HepG2 (cell line): ENCODE measurements around the gene CERS5. TPM values are rescaled to one million over a fixed set of nuclear protein-coding genes. Genes with fewer than 3 reads are reported as not detected.

Experiments used
- ATAC-seq: fragments of 200-7000 bp; cut with Tn5 transposase; 3 replicates; pipeline ENCODE4 v1.9.1; 2020; ENCODE audit warnings: mild to moderate bottlenecking, moderate library complexity
- BruUV-seq: library from RNA; stranded (reverse); fragments of 400-500 nt; replicated peaks from 2 replicates; lab custom pipeline; 2021; lab: Mats Ljungman, UMichigan
- CTCF ChIA-PET: fragments of 300-600 bp; formaldehyde crosslinking; extraction: SDS; loops from one replicate; lab custom pipeline; 2021; ENCODE audit warnings: low total read pairs, inconsistent platforms, low intra/inter-chr PET ratio; lab: Yijun Ruan, JAX
- POLR2A ChIA-PET: fragments of 350-600 bp; sonication (Branson Sonifier 250); formaldehyde crosslinking; loops from one replicate; lab custom pipeline; 2020; ENCODE audit warnings: antibody characterized with exemption, inconsistent platforms; lab: Yijun Ruan, JAX
- DNase-seq: peaks from one replicate; pipeline ENCODE4 v3.0.0-alpha.2; 2015; ENCODE audit warnings: low spot score
- FAIRE-seq: peaks from 3 replicates; lab custom pipeline; 2011; peaks lifted over from hg19 to GRCh38; lab: Jason Lieb, UNC
- H2AFZ ChIP-seq: one replicate; pipeline ENCODE4 v1.6.1; 2011; ENCODE audit warnings: low read length, inconsistent platforms
- H3K27ac ChIP-seq: fragments of 300-600 bp; 3 replicates; pipeline ENCODE4 v1.8.0; 2011; ENCODE audit warnings: mixed run types, mild to moderate bottlenecking, mixed read lengths, low read length, inconsistent platforms; ENCODE audit not compliant: insufficient read depth; ENCODE audit errors: extremely low read length
- H3K27me3 ChIP-seq, 2 experiments: fragments of 200-600 bp in 1 of 2; 2 replicates in 1 of 2; 3 replicates in 1 of 2; pipeline versions ENCODE4 v1.6.0 to v1.8.0; 2011; ENCODE audit warnings: low read length in 2 of 2, mild to moderate bottlenecking in 2 of 2, moderate library complexity in 2 of 2, inconsistent platforms in 1 of 2; ENCODE audit not compliant: insufficient read depth in 2 of 2, control insufficient read depth in 1 of 2
- H3K36me3 ChIP-seq, 2 experiments: fragments of 200-600 bp in 1 of 2; replicated peaks in 1 of 2; 2 replicates in 1 of 2; 3 replicates in 1 of 2; pipeline versions ENCODE4 v1.5.1 to v1.8.0; 2011; ENCODE audit warnings: low read length in 2 of 2, inconsistent platforms in 1 of 2; ENCODE audit not compliant: insufficient read depth in 2 of 2, control insufficient read depth in 1 of 2
- H3K4me1 ChIP-seq: 2 replicates; pipeline ENCODE4 v1.5.1; 2012; ENCODE audit warnings: low read length, inconsistent platforms; ENCODE audit not compliant: insufficient read depth
- H3K4me2 ChIP-seq: 2 replicates; pipeline ENCODE4 v1.6.0; 2011; ENCODE audit warnings: low read depth, low read length, inconsistent platforms
- H3K4me3 ChIP-seq, 3 experiments: fragments of 200-600 bp in 1 of 3; sonication (generic), shearing (Covaris generic) in 1 of 3; replicated peaks in 1 of 3; 2 replicates each; pipeline ENCODE4 v1.5.1; 2011 to 2016; ENCODE audit warnings: low read length in 3 of 3, inconsistent platforms in 2 of 3, low read depth in 2 of 3, mild to moderate bottlenecking in 2 of 3, control low read depth in 1 of 3, mixed read lengths in 1 of 3; ENCODE audit not compliant: insufficient read depth in 1 of 3
- H3K79me2 ChIP-seq: one replicate; pipeline ENCODE4 v1.6.1; 2011; ENCODE audit warnings: low read length, inconsistent platforms; ENCODE audit not compliant: insufficient read depth
- H3K9ac ChIP-seq: 2 replicates; pipeline ENCODE4 v1.6.0; 2011; ENCODE audit warnings: mild to moderate bottlenecking, low read depth, low read length, inconsistent platforms; ENCODE audit not compliant: insufficient read depth
- H3K9me3 ChIP-seq: 2 replicates; pipeline ENCODE4 v1.5.1; 2012; ENCODE audit warnings: mild to moderate bottlenecking, low read length
- H4K20me1 ChIP-seq: 2 replicates; pipeline ENCODE4 v1.6.0; 2011; ENCODE audit warnings: inconsistent platforms, mild to moderate bottlenecking, low read length, moderate library complexity; ENCODE audit not compliant: insufficient read depth
- ASH2L ChIP-seq: fragments of 300-600, 200-600 bp; sonication (generic); IDR thresholded peaks from 2 replicates; pipeline ENCODE4 v1.7.0; 2017; ENCODE audit warnings: low read depth, mild to moderate bottlenecking, moderate library complexity, mixed read lengths, low read length; ENCODE audit not compliant: insufficient read length
- ATF1 ChIP-seq: IDR thresholded peaks from 2 replicates; pipeline ENCODE4 v1.6.1; 2016; ENCODE audit warnings: mild to moderate bottlenecking, control low read depth
- MAX ChIP-seq: IDR thresholded peaks from 2 replicates; pipeline ENCODE4 v1.6.1; 2012; ENCODE audit warnings: inconsistent platforms
- NR1H2 ChIP-seq: sonication (generic); formaldehyde crosslinking; IDR thresholded peaks from 2 replicates; pipeline ENCODE4 v1.8.1; 2022; ENCODE audit warnings: low read depth, missing genetic modification reagents, borderline replicate concordance
- ZBTB26 ChIP-seq: IDR thresholded peaks from 2 replicates; pipeline ENCODE4 v1.6.1; 2016; ENCODE audit warnings: missing compliant biosample characterization, missing genetic modification reagents, borderline replicate concordance
- ZFY ChIP-seq: sonication (generic); formaldehyde crosslinking; IDR thresholded peaks from 2 replicates; pipeline ENCODE4 v1.4.0; 2020; ENCODE audit warnings: missing genetic modification reagents
- ZNF20 ChIP-seq: sonication (generic); formaldehyde crosslinking; IDR thresholded peaks from 2 replicates; pipeline ENCODE4 v1.4.0; 2020; ENCODE audit warnings: mild to moderate bottlenecking, moderate library complexity, missing genetic modification reagents
- ZNF501 ChIP-seq: sonication (generic); formaldehyde crosslinking; IDR thresholded peaks from 2 replicates; pipeline ENCODE4 v1.5.1; 2020; ENCODE audit warnings: mild to moderate bottlenecking, moderate library complexity, missing genetic modification reagents
- ZNF570 ChIP-seq: sonication (generic); formaldehyde crosslinking; IDR thresholded peaks from 2 replicates; pipeline ENCODE4 v1.4.0; 2020; ENCODE audit warnings: mild to moderate bottlenecking, missing genetic modification reagents, borderline replicate concordance
- ZNF749 ChIP-seq: sonication (generic); formaldehyde crosslinking; IDR thresholded peaks from 2 replicates; pipeline ENCODE4 v1.8.0; 2022; ENCODE audit warnings: mild to moderate bottlenecking, missing genetic modification reagents, moderate library complexity, borderline replicate concordance
- WGBS: methylation state at CpG from one replicate; pipeline ENCODE4 v1.1.6; 2017; ENCODE audit warnings: low lambda C conversion rate; 5-methylcytosine and 5-hydroxymethylcytosine counted together
- in situ Hi-C: cut with HindIII; loops from 2 replicates; pipeline ENCODE4 v1.10.0; 2017; ENCODE audit warnings: low pct_unique_long_range_greater_than_20kb; ENCODE audit not compliant: extremely low pct_ligation_motif_present
- intact Hi-C: fragments of 100-400 bp; cut with micrococcal nuclease; formaldehyde crosslinking; loops from one replicate; pipeline ENCODE4 v1.10.0; 2022; ENCODE audit not compliant: unreplicated experiment
- polyA plus RNA-seq, 8 experiments: library from polyadenylated mRNA; depleted of rRNA in 3 of 8; stranded (reverse) in 7 of 8; unstranded in 1 of 8; fragments of >200 nt; fragmentation: Illumina TruSeq in 4 of 8; extraction: Trizol in 4 of 8; gene quantifications; 2 replicates each; pipeline versions ENCODE4 v1.2.1 to v1.2.3, GENCODE V29; 2011 to 2016; ENCODE audit warnings: low read depth in 4 of 8, missing spikeins in 1 of 8, mixed read lengths in 1 of 8; ENCODE audit not compliant: insufficient read depth in 1 of 8
- total RNA-seq, 5 experiments: library from RNA; depleted of rRNA; stranded (reverse); fragments of >200 nt; fragmentation: Illumina TruSeq; extraction: Trizol; gene quantifications; 2 replicates each; pipeline ENCODE4 v1.2.3, GENCODE V29; 2016; ENCODE audit warnings: low read depth in 1 of 5

The CERS5 gene
- total and polyA plus RNA-seq, 2 of the 13 experiments (the other 11 are each of a cell fraction or from before 2014, with no cell fraction given): 22.3 to 48.8 TPM

GRCh38 chr12:50166799-50167048, 445 bp downstream of the CERS5 start (continued):
- TF ChIP-seq ZNF20 (CRISPR knock-in tag) (no peak), ASH2L (no peak), ZFY (CRISPR knock-in tag) (no peak), NR1H2 (CRISPR knock-in tag) (no peak), MAX (0 out of 2 replicates have a peak, but pooled peaks have one; percentile 5)

- intact Hi-C loops: no loop called here
- POLR2A ChIA-PET: no interaction called here
- no peak for ATAC-seq
- no peak overlapping the region for H3K4me3 ChIP-seq
- DNase-seq: no peak
- H3K27me3 ChIP-seq: no peaks in the 10 kb centered on the region; a peak in 1 of 5 replicates
- H3K9me3 ChIP-seq: no peaks in the 10 kb centered on the region
- H3K4me1 ChIP-seq: peaks cover 43% of the 10 kb centered on the region
- no peak overlapping the region for H3K9ac ChIP-seq
- no peak overlapping the region for H2AFZ ChIP-seq
- FAIRE-seq: no peak
- no peak overlapping the region for H3K27ac ChIP-seq
- H3K36me3 ChIP-seq: no peaks in the 10 kb centered on the region
- no peak overlapping the region; the same call in 1 of the 2 replicates for H3K4me2 ChIP-seq
- TF ChIP-seq ZNF501 (CRISPR knock-in tag) (no peak), ZBTB26 (no peak), ATF1 (CRISPR knock-in tag) (no peak), ZNF749 (CRISPR knock-in tag) (no peak), ZNF570 (CRISPR knock-in tag) (no peak)
- H4K20me1 ChIP-seq: no peaks in the 10 kb centered on the region
- CTCF ChIA-PET: no interaction called here
- WGBS: 97% methylated on average over 20 of the region's 20 CpGs
- peaks cover 44% of the 10 kb centered on the region for H3K79me2 ChIP-seq
- BruUV-seq: no TSS peak
- in situ Hi-C loops: no loop called here
Measured at GRCh38 chr12:50164963-50165362, 2.2 kb downstream of the CERS5 start.
